ENCODE data around the gene PEAK1.

Gene PEAK1

DNA sequence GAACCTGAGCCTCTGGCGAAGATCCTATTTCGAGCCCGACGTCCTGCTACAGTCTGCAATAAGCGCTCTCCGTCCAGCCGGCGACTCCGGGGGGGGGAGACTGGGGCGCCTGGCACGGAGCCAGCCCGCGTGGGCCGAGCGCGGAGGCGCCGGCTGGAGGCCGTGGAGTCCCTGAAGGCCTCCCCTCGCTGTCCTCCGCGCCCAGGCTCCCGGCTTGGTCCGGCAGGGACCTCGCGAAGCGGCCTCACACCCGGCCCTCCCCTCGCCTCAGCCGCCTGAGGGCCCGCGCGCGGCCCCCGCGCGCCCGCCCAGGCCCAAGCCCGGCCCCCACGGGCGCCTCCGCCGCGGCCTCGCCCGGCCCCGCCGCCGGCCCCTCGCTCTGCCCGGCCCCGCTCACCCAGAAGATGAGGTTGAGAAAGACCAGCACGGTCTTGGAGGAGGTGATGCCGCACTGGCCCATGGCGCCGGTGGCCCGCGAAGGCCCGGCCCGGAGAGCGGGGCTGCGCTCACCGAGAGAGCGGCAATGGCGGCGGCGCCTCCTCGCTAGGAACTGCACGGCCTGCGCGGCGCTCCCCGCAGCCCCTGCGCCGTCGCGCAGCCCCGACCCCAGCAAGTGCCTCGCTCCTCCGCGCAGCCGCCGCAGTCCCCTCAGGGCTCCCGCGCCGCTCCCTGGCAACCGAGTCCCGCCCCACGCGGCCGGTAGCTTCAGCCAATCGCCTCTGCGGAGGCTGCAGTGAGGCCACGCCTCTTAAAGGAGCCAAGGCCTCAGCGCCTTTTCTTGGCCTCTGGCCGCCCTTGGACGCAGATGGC, 349.2 kb downstream of the PEAK1 start, which contains the start of gene TSPAN3:
Gene TSPAN3, minus strand, starts transcription at position 615 of the 810 bp plus-strand sequence. Its CDS starts 155 bp downstream, at position 460.
- Mint-ChIP-seq H3K27ac (peak within 1 kb of the TSS; percentile 86), H3K4me1 (peaks cover 36% of the 10 kb centered on the region), H3K4me3 (peak within 1 kb of the TSS; percentile 90), H3K9me3 (no peaks in the 10 kb centered on the region), H3K36me3 (peaks cover 9% of the 10 kb centered on the region), H3K27me3 (no peaks in the 10 kb centered on the region)
- ATAC-seq (ENCODE audit: low read depth) (peak; percentile 92), DNase-seq (ENCODE audit: low spot score in 2 of 2) (peak; percentile 92 to 93)

DNA sequence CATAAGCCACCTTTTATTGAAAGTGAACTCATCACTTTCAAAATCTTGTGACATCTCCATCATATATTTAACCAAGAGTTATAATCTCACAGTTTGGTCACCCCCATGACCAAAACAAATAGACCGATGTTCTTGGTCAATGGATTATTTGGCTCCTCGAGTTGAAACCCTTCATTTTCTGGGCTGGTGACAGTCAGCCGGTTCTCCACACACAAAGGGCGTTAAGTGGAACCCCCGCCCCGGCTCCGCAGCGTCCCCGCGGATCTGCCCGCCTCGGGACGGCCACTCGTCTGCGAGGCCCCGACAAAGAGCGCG, 349.8 kb downstream of the PEAK1 start:
- Mint-ChIP-seq H3K27me3 (no peaks in the 10 kb centered on the region), H3K27ac (peak overlapping the region; percentile 86), H3K4me3 (peak overlapping the region; percentile 83), H3K36me3 (peaks cover 9% of the 10 kb centered on the region), H3K4me1 (peaks cover 36% of the 10 kb centered on the region), H3K9me3 (no peaks in the 10 kb centered on the region)
- ATAC-seq (ENCODE audit: low read depth) (no peak), DNase-seq (ENCODE audit: low spot score in 2 of 2) (no peak)

DNA sequence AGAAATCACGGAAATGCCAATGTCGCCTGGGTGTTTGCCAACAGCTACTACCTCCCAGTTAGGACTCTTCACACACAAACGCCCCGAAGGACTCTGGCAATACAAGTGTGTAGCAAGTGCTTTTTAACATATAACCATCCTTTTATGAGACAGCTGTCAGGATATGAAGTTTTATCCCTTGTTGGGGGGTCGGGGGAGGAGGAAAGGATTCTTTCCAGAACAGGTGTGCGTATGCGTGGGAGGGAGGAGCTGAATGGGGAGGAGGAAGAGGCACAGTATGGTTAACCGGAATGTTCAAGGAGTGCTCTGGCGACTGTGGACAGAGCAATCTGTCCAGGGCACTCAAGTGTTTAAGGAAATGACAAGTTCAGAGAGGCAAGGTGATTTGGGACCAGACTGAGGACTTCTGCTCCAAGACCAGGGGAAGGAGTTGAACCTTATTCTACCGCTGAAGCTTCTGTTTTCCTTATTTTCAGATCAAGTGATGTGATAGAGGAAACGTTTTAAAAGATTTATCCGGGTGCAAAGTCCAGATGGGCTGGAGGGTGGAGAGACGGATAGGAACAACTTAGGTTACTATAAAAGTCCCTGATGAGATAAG, 350.3 kb downstream of the PEAK1 start:
- no peak for ATAC-seq (ENCODE audit: low read depth)
- peak overlapping the region; percentile 83 for H3K4me3 Mint-ChIP-seq
- H3K27me3 Mint-ChIP-seq = no peaks in the 10 kb centered on the region
- no peaks in the 10 kb centered on the region for H3K9me3 Mint-ChIP-seq
- peaks cover 12% of the 10 kb centered on the region for H3K36me3 Mint-ChIP-seq
- peaks cover 40% of the 10 kb centered on the region for H3K4me1 Mint-ChIP-seq
- H3K27ac Mint-ChIP-seq = peak overlapping the region; percentile 86
- DNase-seq (ENCODE audit: low spot score in 2 of 2) = no peak

DNA sequence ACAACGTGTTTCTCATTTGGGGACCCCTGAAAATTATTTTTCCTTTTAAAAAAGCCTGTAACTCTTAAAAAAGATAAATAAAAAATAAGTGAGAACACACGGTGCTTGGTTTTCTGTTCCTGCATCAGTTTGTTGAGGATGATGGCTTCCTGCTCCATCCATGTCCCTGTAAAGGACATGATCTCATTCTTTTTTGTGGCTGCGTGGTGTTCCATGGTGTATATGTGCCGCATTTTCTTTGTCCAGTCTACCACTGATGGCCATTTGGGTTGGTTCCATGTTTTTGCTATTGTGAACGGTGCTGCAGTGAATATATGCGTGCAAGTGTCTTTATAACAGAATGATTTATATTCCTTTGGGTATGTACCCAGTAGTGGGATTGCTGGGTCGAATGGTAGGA, 351.3 kb downstream of the PEAK1 start:
- no peak for DNase-seq (ENCODE audit: low spot score in 2 of 2)
- Mint-ChIP-seq H3K36me3 (peaks cover 15% of the 10 kb centered on the region), H3K27me3 (no peaks in the 10 kb centered on the region), H3K4me1 (peaks cover 45% of the 10 kb centered on the region), H3K9me3 (no peaks in the 10 kb centered on the region), H3K27ac (peak overlapping the region; percentile 33), H3K4me3 (peak overlapping the region; percentile 52)
- ATAC-seq (ENCODE audit: low read depth) = no peak

DNA sequence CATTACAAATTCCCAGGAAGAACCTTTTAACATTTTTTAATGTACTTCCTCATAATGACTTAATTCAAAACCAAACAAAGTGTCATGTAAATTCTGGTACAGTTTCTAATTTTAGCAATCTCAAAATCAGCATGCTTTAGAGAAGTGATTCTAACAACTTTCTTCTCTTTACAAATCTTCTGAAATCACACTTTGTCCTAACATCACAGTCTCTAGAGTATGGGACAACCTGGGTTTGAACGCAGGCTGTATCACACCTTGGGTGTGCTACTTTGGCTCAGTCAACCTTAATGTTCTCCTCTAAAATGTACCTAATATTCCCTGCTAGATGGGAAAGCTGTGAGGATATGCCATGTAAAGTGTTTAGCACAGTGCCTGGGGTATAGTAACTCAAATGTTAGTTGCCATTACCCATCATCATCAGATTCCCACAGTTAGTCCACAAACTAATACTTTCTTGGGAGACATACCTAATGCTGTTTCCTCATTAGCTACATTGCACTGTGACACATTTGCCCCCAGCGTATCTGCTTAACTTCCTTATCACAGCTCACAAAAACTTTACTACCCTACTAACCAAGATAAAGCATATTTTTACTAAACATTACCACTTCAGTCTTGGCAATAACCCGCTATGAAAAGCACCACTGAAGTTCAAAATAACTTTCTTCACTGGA, 352.1 kb downstream of the PEAK1 start:
- Mint-ChIP-seq H3K9me3 (no peaks in the 10 kb centered on the region), H3K4me3 (peak overlapping the region; percentile 73), H3K36me3 (peaks cover 15% of the 10 kb centered on the region), H3K27me3 (no peaks in the 10 kb centered on the region), H3K27ac (peak overlapping the region; percentile 87), H3K4me1 (peaks cover 51% of the 10 kb centered on the region)
- no peak for DNase-seq (ENCODE audit: low spot score in 2 of 2)
- peak; percentile 22 for ATAC-seq (ENCODE audit: low read depth)

DNA sequence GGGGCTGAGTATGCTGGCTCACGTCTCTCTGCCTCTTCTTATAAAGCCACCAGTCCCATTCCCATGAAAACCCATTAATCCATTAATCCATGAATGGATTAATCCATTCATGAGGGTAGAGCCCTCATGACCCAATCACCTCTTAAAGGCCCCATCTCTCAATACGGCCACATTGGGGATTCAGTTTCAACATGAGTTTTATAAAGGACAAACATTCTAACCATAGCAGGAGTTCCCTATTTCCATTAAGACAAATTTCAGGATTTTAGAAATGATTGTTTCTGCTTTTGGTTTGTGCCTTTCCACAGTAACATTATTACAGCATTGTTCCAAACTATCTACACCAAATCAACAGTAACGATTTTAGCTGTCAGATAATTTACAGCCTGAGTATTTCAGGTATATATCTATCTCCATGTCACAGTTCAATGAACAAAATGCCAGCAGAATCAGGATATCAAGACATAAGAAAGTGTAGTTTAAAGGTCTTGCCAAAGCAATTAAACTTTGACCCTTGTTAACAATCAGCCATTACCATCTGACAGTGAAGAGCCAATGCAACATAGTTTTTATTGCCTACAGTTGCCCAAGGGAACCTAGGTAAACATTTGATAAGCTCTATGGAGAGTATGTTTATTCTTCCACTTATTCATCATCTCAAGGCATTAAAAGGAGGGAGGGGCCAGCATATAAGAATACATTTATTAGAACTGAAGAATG, 352.8 kb downstream of the PEAK1 start:
- peaks cover 53% of the 10 kb centered on the region for H3K4me1 Mint-ChIP-seq
- DNase-seq (ENCODE audit: low spot score in 2 of 2) (no peak), ATAC-seq (ENCODE audit: low read depth) (no peak)
- H3K4me3 Mint-ChIP-seq = peak overlapping the region; percentile 73
- H3K9me3 Mint-ChIP-seq = no peaks in the 10 kb centered on the region
- H3K27me3 Mint-ChIP-seq = no peaks in the 10 kb centered on the region
- peaks cover 15% of the 10 kb centered on the region for H3K36me3 Mint-ChIP-seq
- peak overlapping the region; percentile 87 for H3K27ac Mint-ChIP-seq

DNA sequence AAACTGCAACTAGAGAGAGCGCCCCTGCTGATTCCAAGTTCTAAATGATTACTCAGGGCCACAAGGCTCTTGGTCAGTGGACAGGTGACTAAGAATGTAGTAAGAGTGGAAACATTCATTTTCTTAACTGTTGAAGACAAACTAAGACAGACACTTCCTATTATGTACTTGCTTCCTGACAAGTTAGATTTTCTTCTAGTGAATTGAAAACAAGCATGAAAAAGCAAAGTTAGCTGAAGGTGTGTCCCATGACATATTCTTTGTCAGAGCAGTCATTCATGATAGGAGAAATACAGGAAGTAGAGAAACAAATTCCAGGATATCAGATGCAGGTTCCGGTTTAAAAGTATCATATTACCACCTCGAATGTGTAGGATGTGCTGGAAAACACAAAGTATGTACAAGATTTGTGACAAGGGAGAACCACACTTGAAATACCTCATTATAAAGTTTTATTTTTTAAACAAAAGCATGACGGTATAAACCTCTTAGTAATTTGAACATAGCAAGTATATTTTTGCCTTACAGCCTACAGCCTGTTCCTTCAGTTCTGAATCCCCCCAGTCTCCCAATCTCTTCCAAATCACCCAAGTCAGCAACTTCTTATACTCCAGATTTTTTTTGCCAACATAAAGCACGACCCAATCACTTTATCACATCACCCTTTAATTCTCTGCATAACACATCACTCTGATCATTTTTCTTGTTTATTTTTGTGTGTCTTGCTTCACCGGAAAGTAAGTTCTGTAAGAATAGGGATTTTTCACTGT, 355.2 kb downstream of the PEAK1 start:
- Mint-ChIP-seq H3K9me3 (no peaks in the 10 kb centered on the region), H3K36me3 (peaks cover 16% of the 10 kb centered on the region), H3K4me3 (no peak overlapping the region), H3K27me3 (no peaks in the 10 kb centered on the region), H3K27ac (no peak overlapping the region), H3K4me1 (peaks cover 56% of the 10 kb centered on the region)
- ATAC-seq (ENCODE audit: low read depth) = no peak
- DNase-seq (ENCODE audit: low spot score in 2 of 2) = no peak

DNA sequence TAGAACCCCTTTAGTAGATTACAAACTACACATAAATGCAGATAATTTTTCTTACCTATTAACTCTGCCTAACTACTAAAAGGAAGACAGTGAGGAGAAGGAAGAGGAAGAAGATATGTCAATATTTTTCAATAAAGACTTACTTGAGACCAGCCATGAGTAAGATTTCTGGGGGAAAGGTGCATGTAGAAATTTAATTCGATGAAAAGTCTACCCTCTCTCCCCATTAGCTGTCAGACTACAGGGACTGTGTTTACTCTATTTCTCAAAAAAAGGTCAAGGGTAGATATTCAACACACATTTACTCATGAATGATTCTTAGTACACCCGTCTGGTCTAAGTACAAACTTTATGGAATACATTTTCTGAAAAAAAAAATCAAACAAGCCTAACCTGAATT, 355.8 kb downstream of the PEAK1 start:
- H3K9me3 Mint-ChIP-seq = no peaks in the 10 kb centered on the region
- no peak for ATAC-seq (ENCODE audit: low read depth)
- no peak overlapping the region for H3K4me3 Mint-ChIP-seq
- H3K27me3 Mint-ChIP-seq = no peaks in the 10 kb centered on the region
- no peak for DNase-seq (ENCODE audit: low spot score in 2 of 2)
- peaks cover 54% of the 10 kb centered on the region for H3K4me1 Mint-ChIP-seq
- H3K27ac Mint-ChIP-seq = no peak overlapping the region
- peaks cover 13% of the 10 kb centered on the region for H3K36me3 Mint-ChIP-seq

DNA sequence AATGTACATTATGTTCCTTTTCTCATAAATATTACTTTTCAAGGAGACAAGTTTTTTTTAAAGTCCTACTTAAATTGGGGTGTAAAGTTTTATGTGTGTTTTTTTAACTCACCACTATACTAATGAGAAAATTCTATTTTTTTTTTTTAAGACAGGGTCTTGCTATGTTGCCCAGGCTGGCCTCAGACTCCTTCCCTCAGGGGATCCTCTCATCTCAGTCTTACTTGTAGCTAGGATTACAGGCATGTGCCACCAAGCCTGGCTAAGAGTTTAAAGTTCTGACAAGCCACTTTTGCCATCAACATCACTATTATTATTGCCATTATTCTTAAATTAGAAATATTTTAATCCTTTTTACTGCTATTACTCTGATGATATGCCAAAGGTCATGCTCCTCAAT, 356.7 kb downstream of the PEAK1 start:
- H3K36me3 Mint-ChIP-seq = peaks cover 12% of the 10 kb centered on the region
- DNase-seq (ENCODE audit: low spot score in 2 of 2) = no peak
- H3K4me1 Mint-ChIP-seq = peaks cover 57% of the 10 kb centered on the region
- no peaks in the 10 kb centered on the region for H3K9me3 Mint-ChIP-seq
- H3K27ac Mint-ChIP-seq = no peak overlapping the region
- no peaks in the 10 kb centered on the region for H3K27me3 Mint-ChIP-seq
- no peak overlapping the region for H3K4me3 Mint-ChIP-seq
- no peak for ATAC-seq (ENCODE audit: low read depth)

DNA sequence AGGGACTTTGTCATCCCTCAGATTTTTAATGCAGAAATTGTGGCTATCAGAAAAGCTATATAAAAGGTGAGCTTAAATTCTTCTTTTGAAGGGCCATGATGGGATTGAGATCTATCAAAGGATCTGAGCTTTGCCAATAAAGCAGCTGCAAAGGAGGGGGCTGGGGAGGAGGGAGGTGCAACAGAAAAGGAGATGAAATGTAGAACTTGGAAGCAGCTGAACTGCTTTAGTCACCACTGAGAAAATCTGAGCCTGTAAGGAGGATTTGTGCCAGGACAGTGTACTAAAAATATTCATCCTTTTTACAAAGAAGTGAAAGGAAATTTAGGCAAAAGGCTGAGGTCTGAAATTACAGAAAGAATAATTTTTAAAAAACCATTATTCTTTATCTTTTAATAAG, 359.4 kb downstream of the PEAK1 start:
- ATAC-seq (ENCODE audit: low read depth) (no peak), DNase-seq (ENCODE audit: low spot score in 2 of 2) (no peak)

DNA sequence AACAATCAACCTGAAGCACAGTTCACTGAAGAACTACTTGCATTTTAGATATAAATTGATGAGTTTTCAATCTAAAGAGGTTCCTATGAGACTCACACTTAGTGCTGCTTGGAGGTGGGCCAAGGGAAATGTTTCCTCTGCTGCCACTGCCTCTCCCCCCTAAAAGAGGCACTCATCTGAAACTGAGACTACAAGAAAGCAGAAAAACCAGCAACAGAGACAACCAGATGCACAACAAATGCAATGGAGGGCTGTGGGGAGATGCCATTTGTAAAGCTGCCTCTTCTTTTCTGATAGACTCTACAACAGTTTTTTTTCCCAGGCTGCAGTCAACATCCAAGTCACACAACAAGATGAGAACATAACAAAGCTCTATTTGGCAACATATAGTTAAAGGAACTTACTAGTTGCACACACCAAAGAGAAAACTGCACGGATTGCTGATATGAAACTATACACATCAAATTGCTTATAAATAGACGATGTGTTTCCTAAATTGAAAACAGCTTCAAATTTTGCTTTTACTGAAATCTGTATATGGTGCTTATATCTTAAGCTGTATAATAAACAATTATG, 360.0 kb downstream of the PEAK1 start:
- Mint-ChIP-seq H3K27ac (peak overlapping the region; percentile 37), H3K9me3 (no peaks in the 10 kb centered on the region), H3K36me3 (peaks cover 7% of the 10 kb centered on the region), H3K4me3 (peak overlapping the region; percentile 45), H3K4me1 (peaks cover 58% of the 10 kb centered on the region), H3K27me3 (no peaks in the 10 kb centered on the region)
- DNase-seq (ENCODE audit: low spot score in 2 of 2) (no peak), ATAC-seq (ENCODE audit: low read depth) (peak; percentile 26)

More for the DNA sequence above, 359.4 kb downstream of the PEAK1 start:
- Mint-ChIP-seq H3K4me1 (peaks cover 58% of the 10 kb centered on the region), H3K4me3 (no peak overlapping the region), H3K27ac (peak overlapping the region; percentile 37), H3K9me3 (no peaks in the 10 kb centered on the region), H3K27me3 (no peaks in the 10 kb centered on the region), H3K36me3 (peaks cover 10% of the 10 kb centered on the region)

DNA sequence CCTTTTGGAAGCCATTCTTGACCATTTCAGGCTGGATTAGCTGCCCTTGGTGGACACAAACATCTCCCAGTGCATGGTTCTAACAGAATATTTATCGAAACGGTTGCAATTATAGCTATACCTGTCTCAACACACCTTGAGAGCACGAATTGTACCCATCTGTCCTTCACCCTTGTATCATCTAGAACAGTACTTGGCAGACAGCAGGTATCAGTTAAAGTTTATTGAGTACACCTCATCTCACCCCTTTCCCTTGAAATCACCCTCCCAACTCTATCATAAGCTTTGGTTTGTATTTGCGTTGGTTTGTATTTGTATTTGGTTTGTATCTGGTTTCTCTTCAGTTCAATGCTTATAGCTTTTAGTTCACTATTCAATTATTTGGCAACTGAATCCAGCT, 361.4 kb downstream of the PEAK1 start:
- ATAC-seq (ENCODE audit: low read depth) = no peak
- peaks cover 6% of the 10 kb centered on the region for H3K36me3 Mint-ChIP-seq
- peaks cover 56% of the 10 kb centered on the region for H3K4me1 Mint-ChIP-seq
- DNase-seq (ENCODE audit: low spot score in 2 of 2) = no peak
- no peaks in the 10 kb centered on the region for H3K9me3 Mint-ChIP-seq
- H3K27me3 Mint-ChIP-seq = no peaks in the 10 kb centered on the region
- no peak overlapping the region for H3K4me3 Mint-ChIP-seq
- H3K27ac Mint-ChIP-seq = peak overlapping the region; percentile 4

DNA sequence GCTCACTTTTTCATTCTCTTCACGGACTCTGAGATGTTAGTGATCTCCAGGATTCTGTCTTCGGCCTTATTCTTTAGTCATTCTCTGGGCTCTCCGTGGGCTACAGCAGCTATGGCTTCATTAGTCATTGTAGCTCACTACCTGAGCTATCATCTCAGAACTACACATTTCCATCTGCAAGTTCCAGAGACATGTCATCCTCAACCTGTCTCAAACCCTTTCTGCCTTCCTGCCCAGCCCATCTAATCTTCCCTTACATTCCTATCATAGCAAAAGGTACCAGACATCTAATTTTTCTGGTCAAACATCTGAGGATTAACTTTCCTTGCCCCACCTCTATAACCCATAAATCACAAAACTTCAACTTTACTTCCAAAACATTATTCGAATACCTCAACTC, 362.2 kb downstream of the PEAK1 start:
- H3K4me3 Mint-ChIP-seq = no peak overlapping the region
- H3K9me3 Mint-ChIP-seq = no peaks in the 10 kb centered on the region
- H3K4me1 Mint-ChIP-seq = peaks cover 51% of the 10 kb centered on the region
- H3K36me3 Mint-ChIP-seq = peaks cover 6% of the 10 kb centered on the region
- DNase-seq (ENCODE audit: low spot score in 2 of 2) = no peak
- H3K27ac Mint-ChIP-seq = peak overlapping the region; percentile 4
- no peaks in the 10 kb centered on the region for H3K27me3 Mint-ChIP-seq
- no peak for ATAC-seq (ENCODE audit: low read depth)
